AG04449 (cell line): ENCODE data around the gene WDR26.
"Not testable (repeated sequence)": the region's sequence is repeated elsewhere in the genome, so short reads cannot be mapped to it uniquely, and the experiment has no call there.

Source experiments
- CTCF ChIA-PET: fragments of 350-600 bp; formaldehyde crosslinking; extraction: SDS; loops from one replicate; lab custom pipeline; 2021; ENCODE audit warnings: antibody characterized with exemption; lab: Yijun Ruan, JAX
- POLR2A ChIA-PET: fragments of 400-600, 350-600 bp; formaldehyde crosslinking; extraction: SDS; loops from one replicate; lab custom pipeline; 2020; ENCODE audit warnings: antibody characterized with exemption, inconsistent platforms; lab: Yijun Ruan, JAX
- DNase-seq: peaks from one replicate; pipeline ENCODE4 v3.0.0-alpha.2; 2010; ENCODE audit warnings: low read depth, low spot score
- H3K4me3 ChIP-seq: 2 replicates; pipeline ENCODE4 v1.5.1; 2011; ENCODE audit warnings: low read depth, mild to moderate bottlenecking, control low read depth, low read length
- TF ChIP-seq, protein P1 (sequence below): IDR thresholded peaks from one replicate; pipeline ENCODE4 v1.5.1; 2011; ENCODE audit warnings: mild to moderate bottlenecking, moderate library complexity, low read length, control low read depth, inconsistent platforms; ENCODE audit not compliant: insufficient read depth; ENCODE audit errors: missing control alignments

Gene WDR26

DNA sequence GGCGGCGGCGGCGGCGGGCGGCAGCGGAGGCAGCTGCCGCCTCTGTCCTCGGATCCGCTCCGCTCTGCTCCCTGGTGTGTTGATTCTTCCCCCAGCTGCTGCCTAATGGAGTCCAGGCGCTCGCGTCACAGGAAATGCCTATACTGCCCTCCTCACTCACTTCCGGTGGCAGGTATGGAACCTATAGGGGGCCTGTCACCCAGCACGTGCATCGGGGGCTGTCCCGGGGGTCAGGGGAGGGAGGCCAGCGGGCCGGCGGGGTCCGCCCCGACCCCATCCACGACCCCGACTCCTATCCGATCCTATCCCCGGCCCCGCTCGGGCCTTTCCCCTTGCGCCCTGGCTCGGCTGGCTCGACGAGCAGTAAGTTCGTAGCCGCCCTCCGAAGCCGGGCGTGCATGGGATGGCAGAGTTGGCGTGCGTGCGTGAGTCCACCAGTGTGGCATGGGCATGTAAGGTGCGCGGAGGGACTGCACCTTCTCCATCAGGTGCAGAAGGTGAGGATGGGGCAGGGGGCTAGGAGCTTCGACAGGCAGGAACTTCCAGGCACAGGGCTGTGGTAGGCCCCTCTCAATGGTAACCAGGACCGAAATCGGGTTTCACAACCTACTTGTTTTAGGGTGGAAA, at the start of gene WDR26:
Gene WDR26, minus strand, starts transcription at position 107 of the 627 bp plus-strand sequence.
- TF ChIP-seq, protein P1, sequence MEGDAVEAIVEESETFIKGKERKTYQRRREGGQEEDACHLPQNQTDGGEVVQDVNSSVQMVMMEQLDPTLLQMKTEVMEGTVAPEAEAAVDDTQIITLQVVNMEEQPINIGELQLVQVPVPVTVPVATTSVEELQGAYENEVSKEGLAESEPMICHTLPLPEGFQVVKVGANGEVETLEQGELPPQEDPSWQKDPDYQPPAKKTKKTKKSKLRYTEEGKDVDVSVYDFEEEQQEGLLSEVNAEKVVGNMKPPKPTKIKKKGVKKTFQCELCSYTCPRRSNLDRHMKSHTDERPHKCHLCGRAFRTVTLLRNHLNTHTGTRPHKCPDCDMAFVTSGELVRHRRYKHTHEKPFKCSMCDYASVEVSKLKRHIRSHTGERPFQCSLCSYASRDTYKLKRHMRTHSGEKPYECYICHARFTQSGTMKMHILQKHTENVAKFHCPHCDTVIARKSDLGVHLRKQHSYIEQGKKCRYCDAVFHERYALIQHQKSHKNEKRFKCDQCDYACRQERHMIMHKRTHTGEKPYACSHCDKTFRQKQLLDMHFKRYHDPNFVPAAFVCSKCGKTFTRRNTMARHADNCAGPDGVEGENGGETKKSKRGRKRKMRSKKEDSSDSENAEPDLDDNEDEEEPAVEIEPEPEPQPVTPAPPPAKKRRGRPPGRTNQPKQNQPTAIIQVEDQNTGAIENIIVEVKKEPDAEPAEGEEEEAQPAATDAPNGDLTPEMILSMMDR: peak; percentile 39
- DNase-seq: no peak
- H3K4me3 ChIP-seq: peak within 1 kb of the TSS; percentile 86
- POLR2A ChIA-PET: interaction anchor here (0.6 to 1.0 kb wide), 2 partner anchors 22 to 39 kb away, joined by 3 to 5 read pairs; no protein-coding TSS in a partner anchor
- CTCF ChIA-PET: interaction anchor here (3.5 kb wide), 1 partner anchor 22 kb away, joined by 15 read pairs; no protein-coding TSS in a partner anchor

DNA sequence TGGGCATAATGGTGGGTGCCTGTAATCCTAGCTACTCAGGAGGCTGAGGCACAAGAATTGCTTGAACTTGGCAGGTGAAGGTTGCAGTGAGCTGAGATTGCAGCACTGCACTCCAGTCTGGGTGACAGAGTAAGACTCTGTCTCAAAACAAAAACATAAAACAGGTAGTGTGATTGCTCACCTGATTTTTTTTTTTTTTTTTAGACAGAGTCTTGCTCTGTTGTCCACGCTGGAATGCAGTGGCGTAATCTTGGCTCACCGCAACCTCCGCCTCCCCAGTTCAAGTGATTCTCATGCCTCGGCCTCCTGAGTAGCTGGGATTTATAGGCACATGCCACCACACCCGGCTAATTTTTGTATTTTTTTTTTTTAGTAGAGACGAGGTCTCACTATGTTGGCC, 48.6 kb upstream of the WDR26 start:
- CTCF ChIA-PET: interaction anchor here (1.3 kb wide), 2 partner anchors 31 to 369 kb away, joined by 3 to 4 read pairs; no protein-coding TSS in a partner anchor
- POLR2A ChIA-PET, DNase-seq, H3K4me3 ChIP-seq: not testable (repeated sequence)

DNA sequence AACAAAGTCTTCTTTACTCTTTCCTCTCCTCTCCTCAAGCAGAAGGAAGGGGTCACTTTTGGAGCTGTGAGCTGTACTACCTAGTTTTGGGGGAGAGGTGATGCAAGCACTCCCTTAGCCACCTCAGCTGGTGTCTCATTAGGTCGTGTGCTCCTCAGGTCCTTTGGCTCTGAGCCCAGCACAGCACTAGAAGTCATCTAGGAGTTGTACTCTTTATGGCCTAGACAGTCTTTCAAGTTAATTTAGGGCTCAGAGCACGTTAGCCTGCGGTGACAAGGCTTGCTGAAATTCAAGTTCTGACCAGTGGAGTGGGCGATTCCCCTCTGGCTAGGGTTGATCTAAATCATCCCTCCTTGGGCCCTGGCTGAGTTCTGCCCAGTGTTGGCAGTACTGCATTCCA, 48.0 kb upstream of the WDR26 start:
- TF ChIP-seq, protein P1: no peak
- no peak overlapping the region for H3K4me3 ChIP-seq
- CTCF ChIA-PET: interaction anchor here (1.3 to 2.1 kb wide), 3 partner anchors 25 to 370 kb away, joined by 3 to 11 read pairs (median 4); no protein-coding TSS in a partner anchor
- POLR2A ChIA-PET: interaction anchor here (0.7 kb wide), 1 partner anchor 21 kb away, joined by 3 read pairs; no protein-coding TSS in a partner anchor
- DNase-seq: no peak

DNA sequence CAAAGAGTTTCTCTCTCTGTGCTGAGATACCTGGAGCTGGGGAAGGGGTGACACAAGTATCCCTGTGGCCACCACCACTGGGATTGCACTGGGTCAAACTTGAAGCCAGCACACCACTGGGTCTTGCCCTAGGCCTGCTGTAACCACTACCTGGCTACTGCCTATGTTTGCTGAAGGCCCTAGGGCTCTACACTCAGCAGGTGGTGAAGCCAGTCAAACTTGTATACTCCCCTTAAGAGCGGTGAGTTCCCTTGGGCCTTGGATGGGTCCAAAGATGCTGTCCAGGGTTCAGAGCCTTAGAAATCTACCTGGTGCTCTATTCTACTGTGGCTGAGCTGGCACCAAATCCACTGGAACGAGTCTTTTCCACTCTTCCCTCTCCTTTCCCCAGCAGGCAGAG, 47.0 kb upstream of the WDR26 start:
- no peak for DNase-seq
- TF ChIP-seq, protein P1: no peak
- POLR2A ChIA-PET: no interaction called here
- CTCF ChIA-PET: interaction anchor here (2.1 kb wide), 1 partner anchor 24 kb away, joined by 11 read pairs; no protein-coding TSS in a partner anchor
- H3K4me3 ChIP-seq: no peak overlapping the region

GRCh38 chr1:224480888-224481459, 46.4 kb upstream of the WDR26 start:
- CTCF ChIA-PET: interaction anchor here (2.1 kb wide), 1 partner anchor 23 kb away, joined by 11 read pairs; no protein-coding TSS in a partner anchor
- DNase-seq, POLR2A ChIA-PET, H3K4me3 ChIP-seq: not testable (repeated sequence)

GRCh38 chr1:224480200-224480599, 45.6 kb upstream of the WDR26 start:
- POLR2A ChIA-PET, DNase-seq, H3K4me3 ChIP-seq, CTCF ChIA-PET: not testable (repeated sequence)

DNA sequence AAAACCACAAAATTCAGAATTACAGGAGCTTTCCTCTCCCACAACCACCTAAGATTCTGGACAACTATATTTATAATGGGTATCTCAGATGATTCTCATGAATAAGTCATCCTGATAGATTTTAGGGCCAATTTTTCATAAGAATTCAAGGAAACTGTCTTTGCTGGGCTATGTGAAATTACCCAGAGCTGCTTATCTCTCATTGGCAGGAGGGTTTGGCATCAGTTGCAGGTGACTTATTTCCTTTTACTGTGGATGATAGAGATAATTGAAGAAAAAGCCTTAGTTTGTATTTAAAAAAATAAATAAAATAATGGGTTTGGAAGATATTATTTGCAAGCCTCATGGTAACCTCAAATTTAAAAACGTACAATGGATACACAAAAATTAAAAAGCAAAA, 38.2 kb upstream of the WDR26 start:
- TF ChIP-seq, protein P1: no peak
- DNase-seq: no peak
- no peak overlapping the region for H3K4me3 ChIP-seq
- ChIA-PET POLR2A (no interaction called here), CTCF (interaction anchor here (0.7 to 3.7 kb wide), 2 partner anchors 14 to 40 kb away, joined by 3 to 31 read pairs; no protein-coding TSS in a partner anchor)
